Endothelial cell of umbilical vein (primary cell): ENCODE results near the gene ZNHIT3. TPM values are rescaled to one million over a fixed set of nuclear protein-coding genes. Genes with fewer than 3 reads are reported as not detected.

ENCODE experiments used
- BruUV-seq: library from RNA; stranded (reverse); fragments of 400-500 nt; replicated peaks from 2 replicates; lab custom pipeline; 2021; lab: Mats Ljungman, UMichigan
- CTCF ChIA-PET: fragments of 300-600, 350-600 bp; sonication (Branson Sonifier 250); formaldehyde crosslinking; loops from one replicate; lab custom pipeline; 2021; ENCODE audit warnings: antibody characterized with exemption, inconsistent platforms; lab: Charles Lee
- POLR2A ChIA-PET: fragments of 300-600, 350-600 bp; sonication (Branson Sonifier 250); formaldehyde crosslinking; loops from one replicate; lab custom pipeline; 2021; ENCODE audit warnings: antibody characterized with exemption, inconsistent platforms; lab: Charles Lee
- DNase-seq: peaks from one replicate; pipeline ENCODE4 v3.0.0-alpha.2; 2011; ENCODE audit warnings: low read depth, low spot score
- FAIRE-seq: peaks from 2 replicates; lab custom pipeline; 2011; peaks lifted over from hg19 to GRCh38; lab: Jason Lieb, UNC
- H2AFZ ChIP-seq: 2 replicates; pipeline ENCODE4 v1.6.0; 2012; ENCODE audit warnings: low read depth, low read length, control low read depth, inconsistent platforms
- H3K27ac ChIP-seq: 2 replicates; pipeline ENCODE4 v1.5.1; 2011; ENCODE audit warnings: low read depth, mild to moderate bottlenecking, control low read depth, low read length, moderate library complexity; ENCODE audit not compliant: insufficient read depth
- H3K27me3 ChIP-seq, 2 experiments: 2 replicates each; pipeline versions ENCODE4 v1.6.0 to v1.6.1; 2011; ENCODE audit warnings: low read length in 2 of 2, mixed read lengths in 1 of 2; ENCODE audit not compliant: control insufficient read depth in 2 of 2, insufficient read depth in 2 of 2
- H3K36me3 ChIP-seq, 2 experiments: 2 replicates in 1 of 2; 3 replicates in 1 of 2; pipeline ENCODE4 v1.5.1; 2011; ENCODE audit warnings: low read length in 2 of 2, mild to moderate bottlenecking in 1 of 2, moderate library complexity in 1 of 2; ENCODE audit not compliant: control insufficient read depth in 2 of 2, insufficient read depth in 2 of 2; ENCODE audit errors: extremely low read depth in 1 of 2
- H3K4me1 ChIP-seq: 3 replicates; pipeline ENCODE4 v1.5.1; 2011; ENCODE audit warnings: mild to moderate bottlenecking, low read length; ENCODE audit not compliant: control insufficient read depth, insufficient read depth; ENCODE audit errors: extremely low read depth
- H3K4me2 ChIP-seq: 2 replicates; pipeline ENCODE4 v1.6.1; 2011; ENCODE audit warnings: low read length, control low read depth, mixed read lengths; ENCODE audit not compliant: insufficient read depth
- H3K4me3 ChIP-seq, 3 experiments: fragments of 200-600 bp in 1 of 3; sonication (generic), shearing (Covaris generic) in 1 of 3; replicated peaks in 1 of 3; 2 replicates each; pipeline ENCODE4 v1.5.1; 2011 to 2016; ENCODE audit warnings: control low read depth in 3 of 3, low read length in 3 of 3, mild to moderate bottlenecking in 2 of 3, inconsistent platforms in 1 of 3, low read depth in 1 of 3, moderate library complexity in 1 of 3; ENCODE audit not compliant: insufficient read depth in 1 of 3
- H3K79me2 ChIP-seq: 2 replicates; pipeline ENCODE4 v1.6.0; 2012; ENCODE audit warnings: low read length, inconsistent platforms; ENCODE audit not compliant: control insufficient read depth, insufficient read depth
- H3K9ac ChIP-seq: replicated peaks from 2 replicates; pipeline ENCODE3; 2011; ENCODE audit warnings: low read length, control low read depth; ENCODE audit not compliant: insufficient read depth; ENCODE audit errors: extremely low read depth
- H3K9me1 ChIP-seq: replicated peaks from 3 replicates; pipeline ENCODE4 v1.6.0; 2011; ENCODE audit warnings: mild to moderate bottlenecking, low read length; ENCODE audit not compliant: control insufficient read depth, insufficient read depth; ENCODE audit errors: extremely low read depth
- H3K9me3 ChIP-seq: replicated peaks from 2 replicates; pipeline ENCODE4 v1.5.1; 2012; ENCODE audit warnings: low read length, inconsistent platforms; ENCODE audit not compliant: control insufficient read depth, insufficient read depth
- H4K20me1 ChIP-seq: replicated peaks from 2 replicates; pipeline ENCODE3; 2011; ENCODE audit warnings: mild to moderate bottlenecking, low read length; ENCODE audit not compliant: control insufficient read depth, insufficient read depth; ENCODE audit errors: extremely low read depth
- CTCF ChIP-seq, 2 donors: IDR thresholded peaks; 1 replicate in 1 of 2; 2 replicates in 1 of 2; pipeline ENCODE4 v1.5.1; 2011; ENCODE audit warnings: low read length in 2 of 2, mild to moderate bottlenecking in 2 of 2, moderate library complexity in 2 of 2, control low read depth in 1 of 2, inconsistent platforms in 1 of 2, low read depth in 1 of 2; ENCODE audit not compliant: insufficient read depth in 1 of 2; ENCODE audit errors: extremely low read depth in 1 of 2
- EZH2 ChIP-seq: IDR thresholded peaks from 2 replicates; pipeline ENCODE4 v1.6.1; 2012; ENCODE audit warnings: borderline replicate concordance, low read depth, mild to moderate bottlenecking, moderate library complexity, low read length, inconsistent platforms; ENCODE audit not compliant: severe bottlenecking
- FOS ChIP-seq: IDR thresholded peaks from 2 replicates; pipeline ENCODE4 v1.6.1; 2011; ENCODE audit warnings: mild to moderate bottlenecking, low read length, moderate library complexity, borderline replicate concordance; ENCODE audit not compliant: insufficient read depth
- GATA2 ChIP-seq: IDR thresholded peaks from 2 replicates; pipeline ENCODE4 v1.7.0; 2011; ENCODE audit warnings: low read depth, mild to moderate bottlenecking, moderate library complexity, mixed read lengths, low read length; ENCODE audit not compliant: insufficient read length, insufficient read depth
- JUN ChIP-seq: IDR thresholded peaks from 2 replicates; pipeline ENCODE4 v1.6.1; 2011; ENCODE audit warnings: borderline replicate concordance, low read depth; ENCODE audit not compliant: insufficient read length, insufficient read depth
- MAX ChIP-seq: IDR thresholded peaks from 2 replicates; pipeline ENCODE4 v1.6.1; 2011; ENCODE audit not compliant: insufficient read depth, insufficient read length
- MYC ChIP-seq: IDR thresholded peaks from one replicate; pipeline ENCODE4 v1.6.1; 2011; ENCODE audit warnings: mild to moderate bottlenecking, low read depth, low read length
- POLR2A ChIP-seq: IDR thresholded peaks from 2 replicates; pipeline ENCODE4 v1.6.1; 2012; ENCODE audit warnings: low read depth, mild to moderate bottlenecking, control low read depth, low read length
- POLR2AphosphoS5 ChIP-seq: IDR thresholded peaks from 2 replicates; pipeline ENCODE4 v1.6.1; 2012; ENCODE audit warnings: low read depth, mild to moderate bottlenecking, control low read depth, low read length, moderate library complexity; ENCODE audit not compliant: insufficient read depth
- dilution Hi-C: fragments of 300-500 bp; cut with MboI; formaldehyde crosslinking; loops from one replicate; pipeline ENCODE4 v1.15.0; 2019; ENCODE audit warnings: low sequenced_read_pairs; ENCODE audit not compliant: extremely low pct_ligation_motif_present
- intact Hi-C: fragments of 100-400 bp; cut with micrococcal nuclease; formaldehyde crosslinking; loops from one replicate; pipeline ENCODE4 v1.10.0; 2022
- polyA plus RNA-seq, 4 experiments: library from polyadenylated mRNA; depleted of rRNA in 3 of 4; stranded (reverse) in 3 of 4; unstranded in 1 of 4; fragments of >200 nt; gene quantifications; 2 replicates each; pipeline versions ENCODE4 v1.2.1 to v1.2.3, GENCODE V29; 2011 to 2012; ENCODE audit warnings: missing spikeins in 1 of 4
- total RNA-seq: library from RNA; stranded (reverse); gene quantifications from 2 replicates; pipeline ENCODE4 v1.2.3, GENCODE V29; 2021

The ZNHIT3 gene
- total and polyA plus RNA-seq, 2 donors (not counting 3 experiments of a cell fraction or from before 2014, with no cell fraction given): 34.0 to 66.9 TPM

GRCh38 chr17:36459601-36460000, 26.9 kb upstream of the ZNHIT3 start:
- no peaks in the 10 kb centered on the region for H4K20me1 ChIP-seq
- peaks cover 0 to 2% of the 10 kb centered on the region in 2 experiments for H3K27me3 ChIP-seq
- H2AFZ ChIP-seq: no peak overlapping the region
- FAIRE-seq: no peak
- TF ChIP-seq EZH2: no peak
- TF ChIP-seq MAX: no peak
- TF ChIP-seq POLR2A: no peak
- TF ChIP-seq GATA2: no peak
- TF ChIP-seq JUN: no peak
- TF ChIP-seq FOS: no peak
- TF ChIP-seq CTCF (IDR thresholded peaks at IDR 0.05; ENCODE audit: extremely low read depth in 1 of 2, insufficient read depth in 1 of 2, low read depth in 1 of 2, low read length in 2 of 2): no peak
- no peak for TF ChIP-seq POLR2AphosphoS5
- no peak for TF ChIP-seq MYC
- no peak overlapping the region for H3K27ac ChIP-seq
- H3K9ac ChIP-seq: no peak overlapping the region
- intact Hi-C loops (no loop called here), dilution Hi-C loops (no loop called here)
- CTCF ChIA-PET: interaction anchor here (2.3 kb wide), 1 partner anchor 24 kb away, joined by 5 read pairs; no protein-coding TSS in a partner anchor
- H3K4me1 ChIP-seq: no peaks in the 10 kb centered on the region
- H3K4me3 ChIP-seq: no peak overlapping the region
- no peak overlapping the region for H3K4me2 ChIP-seq
- H3K36me3 ChIP-seq: no peaks in the 10 kb centered on the region
- no TSS peak for BruUV-seq
- H3K9me3 ChIP-seq: no peaks in the 10 kb centered on the region
- H3K79me2 ChIP-seq: no peaks in the 10 kb centered on the region
- DNase-seq: no peak
- no peaks in the 10 kb centered on the region for H3K9me1 ChIP-seq
- POLR2A ChIA-PET: no interaction called here
